ENCODE measurements around the gene CEP63.

Gene CEP63

GRCh38 chr3:134485718-134486576 lies at the start of gene CEP63, which contains the start of gene ANAPC13:
Gene CEP63, plus strand, starts transcription at chr3:134486057. Its CDS starts 9,264 bp downstream, at chr3:134495321.
Gene ANAPC13, minus strand, starts transcription at chr3:134485985. Its CDS starts 3,081 bp downstream, at chr3:134482904.
- peak; percentile 100 for DNase-seq

DNA sequence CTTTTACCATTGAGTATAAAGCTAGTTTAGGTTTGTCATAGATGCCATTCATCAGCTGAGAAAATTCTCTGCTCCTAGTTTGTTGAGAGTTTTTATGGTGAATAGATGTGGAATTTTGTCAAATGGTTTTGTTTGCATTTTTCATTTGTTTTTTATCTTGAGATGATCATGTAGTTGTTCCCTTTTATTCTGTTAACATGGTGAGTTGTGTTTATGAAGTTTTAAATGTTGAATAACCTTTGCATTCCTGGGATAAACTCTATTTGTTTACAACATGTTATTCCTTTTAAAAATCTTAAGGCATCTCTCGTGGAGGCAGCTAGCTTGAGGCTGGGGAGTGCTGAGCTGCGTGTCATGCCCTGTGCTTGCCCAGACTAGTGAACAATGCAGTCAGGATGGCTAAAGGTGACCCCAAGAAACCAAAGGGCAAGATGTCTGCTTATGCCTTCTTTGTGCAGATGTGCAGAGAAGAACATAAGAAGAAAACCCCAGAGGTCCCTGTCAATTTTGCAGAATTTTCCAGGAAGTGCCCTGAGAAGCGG lies 48.6 kb upstream of the CEP63 start:
- DNase-seq = no peak

DNA sequence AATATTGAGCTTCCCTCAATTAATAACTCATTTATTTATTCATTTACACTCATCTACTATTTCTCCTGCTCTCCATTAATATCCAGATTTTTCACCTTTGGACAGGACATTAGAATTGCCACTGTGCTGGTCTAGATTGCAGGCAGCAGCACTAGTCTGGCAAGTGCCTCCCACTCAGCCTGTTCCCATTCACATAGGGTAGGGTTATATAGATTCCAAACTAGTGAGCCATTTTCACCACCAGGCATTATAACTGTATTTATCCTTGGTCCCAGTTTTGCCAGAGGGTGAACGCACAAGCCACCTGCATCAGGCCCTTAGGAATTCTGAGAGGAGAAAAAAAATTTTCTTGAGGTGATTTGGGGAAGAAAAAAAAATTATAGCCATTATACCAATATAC lies 44.5 kb upstream of the CEP63 start:
- no peak for DNase-seq

- DNase-seq = no peak
Observed at GRCh38 chr3:134441821-134442220, 44.0 kb upstream of the CEP63 start.

GRCh38 chr3:134445095-134445494 lies 40.8 kb upstream of the CEP63 start:
- no peak for DNase-seq

- no peak for DNase-seq
Observed at GRCh38 chr3:134445636-134446035, 40.2 kb upstream of the CEP63 start.

GRCh38 chr3:134446800-134447199 lies 39.1 kb upstream of the CEP63 start:
- no peak for DNase-seq

GRCh38 chr3:134447351-134447750 lies 38.5 kb upstream of the CEP63 start:
- no peak for DNase-seq

GRCh38 chr3:134448664-134449063 lies 37.2 kb upstream of the CEP63 start:
- no peak for DNase-seq

GRCh38 chr3:134449277-134449676 lies 36.6 kb upstream of the CEP63 start:
- DNase-seq = no peak

DNA sequence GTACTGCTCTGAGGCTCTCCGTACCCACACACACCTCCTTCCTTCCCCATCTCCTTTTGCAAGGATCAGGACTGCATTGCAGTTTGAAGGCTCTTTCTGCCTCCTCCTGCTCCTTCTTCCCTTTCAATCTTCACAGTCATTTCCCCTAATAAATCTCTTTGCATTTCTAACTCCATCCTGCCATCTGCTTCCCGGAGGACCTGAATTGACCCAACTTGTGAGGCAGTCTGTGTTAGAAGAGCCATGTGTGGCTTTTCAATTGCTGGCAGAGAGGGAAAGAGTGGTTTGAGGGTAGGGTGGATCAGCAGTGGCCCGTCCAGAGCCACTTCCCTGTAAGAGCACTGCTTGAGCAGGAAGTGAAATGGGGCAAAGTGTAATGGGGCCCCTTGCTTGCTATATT lies 35.9 kb upstream of the CEP63 start:
- no peak for DNase-seq

- no peak for DNase-seq
Observed at GRCh38 chr3:134453631-134454030, 32.2 kb upstream of the CEP63 start.

DNA sequence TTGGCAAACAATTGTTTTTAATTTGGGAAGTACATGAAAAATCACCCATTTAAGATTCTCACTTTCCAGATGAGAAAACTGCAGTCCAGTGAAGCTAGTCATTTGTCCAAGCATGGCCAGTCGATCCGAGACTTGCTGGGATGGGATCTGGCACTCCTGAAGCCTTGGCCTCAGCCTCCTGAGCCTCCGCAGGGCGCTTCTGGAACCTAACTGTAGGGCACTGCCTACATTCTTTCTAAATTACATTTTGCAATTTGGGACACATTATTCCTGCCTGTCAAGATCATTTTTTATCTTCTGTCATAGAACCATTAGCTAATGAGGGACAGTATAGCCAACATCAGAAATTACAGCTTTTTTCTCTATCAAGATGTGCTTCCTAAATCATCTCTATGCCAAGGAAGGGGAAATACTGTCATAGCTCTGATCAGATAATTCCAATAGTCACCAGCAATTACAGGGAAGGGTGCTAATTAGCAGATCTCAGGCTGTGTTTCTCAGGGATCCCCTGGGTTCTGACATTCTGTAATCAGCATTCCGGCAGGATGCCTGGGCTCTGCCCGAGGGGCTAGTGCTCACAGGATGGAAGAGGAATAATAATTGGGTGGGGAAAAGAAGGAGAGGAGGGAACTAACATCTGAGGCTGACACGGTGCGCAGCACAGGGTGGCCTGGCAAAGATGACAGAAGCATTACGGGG lies 28.3 kb upstream of the CEP63 start:
- DNase-seq = no peak

GRCh38 chr3:134458406-134458945 lies 27.4 kb upstream of the CEP63 start:
- DNase-seq = no peak

DNA sequence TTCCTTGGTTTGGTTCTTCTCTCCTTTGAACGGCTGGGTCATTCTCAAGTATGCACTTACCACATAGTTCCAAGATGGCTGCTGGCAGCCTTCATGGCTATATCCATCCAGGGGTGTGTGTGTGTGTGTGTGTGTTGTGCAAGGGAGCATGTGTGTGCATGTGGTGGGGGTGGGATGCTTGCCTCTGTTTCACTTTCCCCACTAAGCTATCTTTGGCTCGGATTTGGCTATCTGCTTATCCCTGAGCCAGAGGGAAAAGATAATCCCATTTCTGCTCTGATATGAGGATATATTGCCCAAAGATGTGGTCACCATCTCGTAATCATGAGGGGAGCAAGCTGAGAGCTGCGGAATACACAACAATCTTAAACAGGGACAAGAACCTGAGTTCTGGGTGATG lies 26.3 kb upstream of the CEP63 start:
- DNase-seq = no peak

DNA sequence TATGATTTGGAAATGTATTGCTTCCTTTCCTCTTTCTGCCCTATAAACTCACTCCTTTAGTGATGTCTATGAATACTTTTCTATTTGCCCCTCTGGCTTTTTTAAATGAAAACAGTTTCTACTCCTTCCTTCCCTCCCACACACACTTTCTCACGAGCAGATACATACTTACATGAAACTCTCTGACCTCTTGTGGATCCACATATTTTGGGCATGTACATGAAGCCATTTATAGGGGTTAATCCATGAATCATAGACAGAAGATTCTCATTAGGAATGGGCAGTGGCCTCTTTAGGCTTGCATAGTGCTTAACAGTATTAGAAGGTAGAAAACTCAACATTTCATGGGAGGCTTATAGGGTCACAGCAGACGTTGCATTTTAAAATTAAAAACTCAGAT lies 24.9 kb upstream of the CEP63 start:
- DNase-seq = no peak

DNA sequence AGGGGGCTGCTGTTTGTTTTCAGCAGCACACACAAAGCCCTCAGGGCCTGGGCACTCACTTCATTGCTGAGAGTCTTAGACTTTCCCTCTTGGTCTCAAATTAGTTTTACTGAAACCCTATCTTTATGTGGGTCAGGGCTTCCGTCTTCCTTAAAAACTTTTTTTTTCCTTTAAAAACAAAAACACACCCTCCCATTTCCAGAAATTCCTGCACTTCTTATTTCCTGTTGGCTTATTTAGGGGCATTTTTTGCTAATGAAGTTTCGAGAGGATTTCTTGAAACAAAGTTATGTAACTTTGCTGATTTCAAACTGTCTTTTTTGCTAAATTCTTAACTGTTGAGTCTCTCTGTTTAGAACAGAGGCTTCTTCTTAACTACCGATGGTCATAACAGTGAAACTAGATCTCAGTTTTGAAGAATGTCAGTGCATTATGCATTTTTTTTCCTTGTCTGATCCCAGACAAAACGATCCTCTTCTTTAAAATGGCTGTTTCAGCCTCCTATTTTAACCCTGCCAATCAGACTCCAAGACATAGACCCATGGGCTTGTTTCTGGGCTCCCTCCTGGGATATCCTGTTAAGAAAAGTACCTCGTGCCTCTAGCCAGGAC lies 23.4 kb upstream of the CEP63 start:
- no peak for DNase-seq

DNA sequence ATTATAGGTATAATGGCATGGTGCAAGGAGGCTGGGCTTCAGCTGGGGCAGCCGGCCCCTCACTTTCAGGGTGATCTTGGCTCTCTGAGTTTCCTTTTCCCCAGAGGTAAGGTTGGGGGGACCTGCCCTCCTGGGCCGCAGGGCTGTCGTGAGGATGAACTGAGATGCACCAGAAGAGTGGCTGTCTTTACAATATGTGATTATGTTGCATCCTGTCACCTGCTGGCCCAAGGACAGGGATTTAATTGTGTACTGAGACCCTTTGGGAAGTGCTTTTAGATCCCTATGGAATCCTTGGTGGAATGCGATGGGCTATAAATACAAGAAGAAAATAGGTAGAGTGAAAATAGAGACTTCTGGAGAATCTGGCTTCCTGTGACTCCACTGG lies 22.2 kb upstream of the CEP63 start:
- no peak for DNase-seq

- peak; percentile 43 for DNase-seq
Observed at GRCh38 chr3:134464064-134464688, 21.7 kb upstream of the CEP63 start.

DNA sequence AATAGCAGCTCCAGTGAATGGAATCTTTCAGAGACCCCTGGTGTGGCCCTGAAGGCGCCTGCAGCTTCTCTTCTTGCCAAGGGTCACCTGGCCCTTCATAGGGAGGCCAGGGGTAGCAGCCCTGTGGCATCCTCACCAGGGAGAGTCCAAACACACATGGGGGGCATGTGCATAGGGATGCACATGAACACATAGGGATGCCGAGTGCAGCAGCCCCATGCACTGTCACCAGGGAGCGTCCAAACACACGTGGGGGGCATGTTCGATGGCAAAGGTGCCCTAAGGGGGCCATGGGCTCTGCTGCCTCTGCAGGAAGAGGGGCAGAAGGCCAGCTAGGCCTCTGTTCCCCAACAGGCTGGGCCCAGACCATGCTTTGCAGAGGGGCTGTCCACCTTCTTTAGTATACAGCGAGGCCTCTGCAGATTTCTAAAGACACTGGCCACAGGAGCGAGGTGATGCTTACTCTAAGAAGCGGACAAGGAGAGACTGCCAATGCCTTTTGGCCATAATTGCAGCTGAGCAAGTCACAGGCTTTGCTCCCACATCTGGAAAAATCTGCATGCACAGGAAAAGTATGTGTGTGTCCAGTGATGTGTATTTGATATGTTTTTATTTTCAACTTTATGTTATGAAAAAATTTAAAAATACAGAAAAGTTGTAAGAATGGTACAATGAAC lies 21.0 kb upstream of the CEP63 start:
- no peak for DNase-seq

DNA sequence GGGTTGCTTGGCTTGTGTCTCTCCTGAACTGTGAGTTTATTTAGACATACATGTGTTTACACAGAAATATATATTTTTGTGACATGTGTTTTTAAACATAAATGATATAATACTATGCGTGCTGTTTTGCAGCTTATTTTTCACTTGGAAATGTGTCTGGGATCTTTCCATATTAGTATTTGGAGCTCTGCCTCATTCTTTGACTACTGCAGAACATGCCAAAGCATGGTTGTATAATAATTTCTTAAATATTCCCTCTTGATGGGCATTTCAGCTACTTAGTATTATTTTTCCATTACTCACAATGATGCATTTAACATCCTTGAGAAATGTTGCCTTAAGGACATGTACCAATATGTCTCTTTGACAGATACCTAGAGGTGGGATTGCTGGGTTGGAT lies 19.5 kb upstream of the CEP63 start:
- DNase-seq = no peak

- no peak for DNase-seq
Observed at GRCh38 chr3:134468519-134468918, 17.3 kb upstream of the CEP63 start.
